ENCODE data around the gene NMT2.

GRCh38 chr10:15084502-15084922 lies 84.0 kb downstream of the NMT2 start:
- no peak for TF ChIP-seq CTCF (IDR thresholded peaks at IDR 0.05)
- peak in 1 of 2 donors; percentile 44 for TF ChIP-seq POLR2A (IDR thresholded peaks at IDR 0.05)
